Liver (tissue), 9 donors: Measurements from ENCODE around the gene AGPAT4. TPM values are rescaled to one million over a fixed set of nuclear protein-coding genes. Genes with fewer than 3 reads are reported as not detected.

ENCODE experiments used
- DNase-seq: peaks from one replicate; pipeline ENCODE4 v3.0.0-alpha.2; 2017; ENCODE audit warnings: low spot score
- H3K27ac ChIP-seq, 2 donors: one replicate each; pipeline ENCODE4 v1.7.0; 2013; ENCODE audit warnings: inconsistent platforms in 2 of 2, low read length in 2 of 2, control low read depth in 1 of 2, low read depth in 1 of 2, mild to moderate bottlenecking in 1 of 2
- H3K27me3 ChIP-seq, 4 donors: one replicate each; pipeline versions ENCODE4 v1.6.1 to v1.7.0; 2013; ENCODE audit warnings: low read length in 3 of 4, inconsistent platforms in 1 of 4, mild to moderate bottlenecking in 1 of 4, moderate library complexity in 1 of 4; ENCODE audit not compliant: control insufficient read depth in 4 of 4, insufficient read depth in 4 of 4
- H3K36me3 ChIP-seq, 4 donors: one replicate each; pipeline versions ENCODE4 v1.6.1 to v1.7.0; 2013; ENCODE audit warnings: low read length in 3 of 4, mild to moderate bottlenecking in 3 of 4, low read depth in 1 of 4, moderate library complexity in 1 of 4; ENCODE audit not compliant: control insufficient read depth in 4 of 4, insufficient read depth in 3 of 4
- H3K4me1 ChIP-seq, 4 donors: one replicate each; pipeline versions ENCODE4 v1.6.1 to v1.7.0; 2013; ENCODE audit warnings: low read length in 3 of 4, mild to moderate bottlenecking in 3 of 4, moderate library complexity in 1 of 4; ENCODE audit not compliant: control insufficient read depth in 4 of 4, insufficient read depth in 4 of 4
- H3K4me3 ChIP-seq, 3 donors: one replicate each; pipeline versions ENCODE4 v1.6.1 to v1.7.0; 2013; ENCODE audit warnings: low read length in 3 of 3, control low read depth in 1 of 3, low read depth in 1 of 3, mild to moderate bottlenecking in 1 of 3
- H3K9ac ChIP-seq, 2 donors: one replicate each; pipeline ENCODE4 v1.7.0; 2013; ENCODE audit warnings: low read length in 2 of 2, mild to moderate bottlenecking in 2 of 2, moderate library complexity in 2 of 2, control low read depth in 1 of 2, low read depth in 1 of 2
- H3K9me3 ChIP-seq, 4 donors: one replicate each; pipeline versions ENCODE4 v1.6.1 to v1.7.0; 2013; ENCODE audit warnings: low read length in 3 of 4; ENCODE audit not compliant: control insufficient read depth in 4 of 4
- EGR1 ChIP-seq, 2 donors: IDR thresholded peaks; 2 replicates each; pipeline ENCODE4 v1.6.1; 2016 to 2018; ENCODE audit warnings: antibody characterized with exemption in 2 of 2, low read depth in 2 of 2
- FOXA1 ChIP-seq: IDR thresholded peaks from 2 replicates; pipeline ENCODE4 v1.6.1; 2016; ENCODE audit warnings: antibody characterized with exemption
- FOXA2 ChIP-seq: IDR thresholded peaks from 2 replicates; pipeline ENCODE4 v1.6.1; 2016; ENCODE audit warnings: antibody characterized with exemption
- GABPA ChIP-seq, 2 donors: IDR thresholded peaks in 1 of 2; conservative IDR thresholded peaks in 1 of 2; 2 replicates each; pipeline ENCODE4 v1.6.1; 2016; ENCODE audit warnings: antibody characterized with exemption in 2 of 2, mild to moderate bottlenecking in 1 of 2, moderate library complexity in 1 of 2
- HNF4A ChIP-seq, 2 donors: conservative IDR thresholded peaks; 2 replicates each; pipeline ENCODE4 v1.6.1; 2016; ENCODE audit warnings: antibody characterized with exemption in 2 of 2, mild to moderate bottlenecking in 2 of 2
- HNF4G ChIP-seq: IDR thresholded peaks from 2 replicates; pipeline ENCODE4 v1.6.1; 2016; ENCODE audit warnings: antibody characterized with exemption
- JUND ChIP-seq, 2 donors: IDR thresholded peaks; 2 replicates each; pipeline ENCODE4 v1.6.1; 2016; ENCODE audit warnings: antibody characterized with exemption in 2 of 2
- NR2F2 ChIP-seq: IDR thresholded peaks from 2 replicates; pipeline ENCODE4 v1.6.1; 2016; ENCODE audit warnings: antibody characterized with exemption
- RAD21 ChIP-seq, 2 donors: IDR thresholded peaks; 2 replicates each; pipeline ENCODE4 v1.6.1; 2016; ENCODE audit warnings: antibody characterized with exemption in 2 of 2, mild to moderate bottlenecking in 2 of 2
- RXRA ChIP-seq, 2 donors: IDR thresholded peaks; 2 replicates each; pipeline ENCODE4 v1.6.1; 2017 to 2018; ENCODE audit warnings: antibody characterized with exemption in 2 of 2, mild to moderate bottlenecking in 1 of 2
- SP1 ChIP-seq: IDR thresholded peaks from 2 replicates; pipeline ENCODE4 v1.6.1; 2018; ENCODE audit warnings: antibody characterized with exemption, mild to moderate bottlenecking
- TAF1 ChIP-seq: conservative IDR thresholded peaks from 2 replicates; pipeline ENCODE4 v1.6.1; 2016; ENCODE audit warnings: antibody characterized with exemption, mild to moderate bottlenecking
- YY1 ChIP-seq: IDR thresholded peaks from 2 replicates; pipeline ENCODE4 v1.6.1; 2016; ENCODE audit warnings: antibody characterized with exemption, mild to moderate bottlenecking
- WGBS: extraction: QIAGEN DNeasy Blood & Tissue Kit; methylation state at CpG from one replicate; pipeline ENCODE4 v1.1.7; 2013; 5-methylcytosine and 5-hydroxymethylcytosine counted together
- polyA plus RNA-seq, 2 donors: library from polyadenylated mRNA; stranded (reverse) in 1 of 2; unstranded in 1 of 2; fragments of 200-250 nt in 1 of 2; fragments of >200 nt in 1 of 2; fragmentation: Nextera tagmentation in 1 of 2; extraction: Ambion mirVana in 1 of 2; gene quantifications; one replicate each; pipeline versions ENCODE4 v1.2.1 to v1.2.3, GENCODE V29; 2013 to 2015
- total RNA-seq, 2 donors: library from RNA; depleted of rRNA; stranded (reverse); fragments of >200 nt; gene quantifications; one replicate each; pipeline ENCODE4 v1.2.3, GENCODE V29; 2014
- TF ChIP-seq, protein P1 (sequence below): IDR thresholded peaks from 2 replicates; pipeline ENCODE4 v1.6.1; 2016; ENCODE audit warnings: antibody characterized with exemption
- TF ChIP-seq, protein P2 (sequence below): IDR thresholded peaks from 2 replicates; pipeline ENCODE4 v1.6.1; 2016; ENCODE audit warnings: antibody characterized with exemption, mild to moderate bottlenecking
- TF ChIP-seq, protein P3 (sequence below): IDR thresholded peaks from 2 replicates; pipeline ENCODE4 v1.6.1; 2016; ENCODE audit warnings: antibody characterized with exemption
- TF ChIP-seq, protein P4 (sequence below): IDR thresholded peaks from 2 replicates; pipeline ENCODE4 v1.6.1; 2016; ENCODE audit warnings: antibody characterized with exemption
- donor health status: healthy.
- donor health status: healthy.
- donor health status: healthy.
- donor health status: healthy.
- donor health status: healthy.

The AGPAT4 gene
- total and polyA plus RNA-seq, 4 donors = 0.44 to 17.5 (median 0.69) TPM

DNA sequence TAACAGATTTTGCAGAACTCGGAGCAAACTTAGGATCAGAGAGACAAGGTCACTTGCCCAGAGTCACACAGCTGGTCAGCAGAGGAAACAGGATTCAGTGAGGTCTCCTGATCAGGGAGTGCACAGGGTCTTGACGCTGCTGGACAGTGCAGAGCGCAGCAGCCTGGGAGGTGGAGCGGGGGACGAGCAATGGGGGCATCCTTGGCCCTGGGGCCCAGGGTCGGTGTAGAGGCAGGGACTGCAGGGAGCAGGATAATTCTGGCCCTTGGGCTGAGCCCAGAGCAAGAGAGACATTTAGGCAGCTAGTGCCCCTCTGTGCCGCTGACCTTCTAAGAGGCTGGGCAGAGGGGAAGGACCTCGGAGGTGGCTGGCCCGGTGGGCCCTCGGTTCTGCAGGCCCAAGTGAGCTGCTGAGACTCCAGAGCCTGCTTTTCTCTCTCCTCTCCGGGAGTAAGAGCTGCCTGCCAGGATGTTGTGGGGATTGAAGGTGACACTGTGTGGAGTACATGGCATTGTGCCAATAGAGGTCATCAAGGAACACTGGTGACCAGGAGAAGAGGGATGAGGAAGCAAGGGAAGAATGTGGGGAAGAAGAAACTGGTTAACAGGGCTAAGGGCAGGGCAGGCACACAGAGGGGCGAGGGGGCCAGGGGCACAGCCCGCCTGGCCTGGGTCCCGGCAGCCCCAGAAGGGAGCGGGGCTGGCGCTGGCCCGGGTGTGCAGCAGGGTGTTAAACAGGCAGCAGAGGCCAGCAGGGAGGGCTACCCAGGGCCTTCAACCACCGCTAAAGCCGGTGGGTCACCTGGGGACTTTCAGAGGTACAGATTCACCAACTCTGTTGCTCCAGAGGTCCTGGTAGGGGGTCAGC is 122.0 kb downstream of the AGPAT4 start:
- no peak for DNase-seq
- H3K4me3 ChIP-seq = no peak overlapping the region

DNA sequence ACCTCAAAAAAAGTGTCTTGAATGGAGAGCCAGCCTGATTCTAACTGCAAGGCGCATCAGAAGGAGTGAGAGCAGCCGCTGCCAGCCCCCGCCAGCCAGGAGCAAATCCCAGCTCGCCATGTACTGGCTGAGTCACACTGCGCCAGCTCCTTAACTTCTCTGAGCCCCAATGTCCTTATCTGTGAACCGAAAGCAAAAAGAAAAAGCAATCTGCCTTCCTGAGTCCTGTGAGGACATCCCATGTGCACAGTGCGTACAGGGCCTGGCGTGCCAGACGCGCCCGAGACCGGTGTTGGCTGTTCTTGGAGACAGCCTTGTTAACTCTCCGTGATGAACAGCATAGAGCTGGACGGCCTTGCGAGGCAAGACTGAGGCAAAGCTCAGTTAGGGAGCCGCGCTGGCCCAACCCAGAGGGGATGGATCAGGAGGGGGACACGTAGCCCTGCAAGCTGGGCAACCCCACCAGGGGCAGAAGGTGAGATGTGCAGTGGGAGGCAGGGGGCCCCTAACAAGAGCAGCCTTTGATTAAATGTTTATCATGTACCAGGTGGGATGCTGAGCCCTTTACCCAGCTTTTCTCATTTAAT is 122.7 kb downstream of the AGPAT4 start:
- no peaks in the 10 kb centered on the region for H3K4me1 ChIP-seq
- no peaks in the 10 kb centered on the region for H3K36me3 ChIP-seq
- WGBS = 96% methylated on average over 18 of the region's 18 CpGs
- no peak for DNase-seq
- no peaks in the 10 kb centered on the region for H3K27me3 ChIP-seq
- H3K9ac ChIP-seq = no peak overlapping the region
- TF ChIP-seq, protein P1, sequence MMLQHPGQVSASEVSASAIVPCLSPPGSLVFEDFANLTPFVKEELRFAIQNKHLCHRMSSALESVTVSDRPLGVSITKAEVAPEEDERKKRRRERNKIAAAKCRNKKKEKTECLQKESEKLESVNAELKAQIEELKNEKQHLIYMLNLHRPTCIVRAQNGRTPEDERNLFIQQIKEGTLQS = no peak
- TF ChIP-seq FOXA1 (no peak), HNF4A (conservative IDR thresholded peaks at IDR 0.05) (no peak), HNF4G (no peak)
- no peak overlapping the region for H3K27ac ChIP-seq
- H3K9me3 ChIP-seq = no peaks in the 10 kb centered on the region
- no peak overlapping the region for H3K4me3 ChIP-seq

More for the DNA sequence above, 122.0 kb downstream of the AGPAT4 start:
- no peaks in the 10 kb centered on the region for H3K9me3 ChIP-seq
- H3K9ac ChIP-seq = no peak overlapping the region
- H3K27ac ChIP-seq = no peak overlapping the region
- no peaks in the 10 kb centered on the region for H3K4me1 ChIP-seq
- H3K36me3 ChIP-seq = no peaks in the 10 kb centered on the region
- H3K27me3 ChIP-seq = no peaks in the 10 kb centered on the region
- 93% methylated on average over 19 of the region's 19 CpGs for WGBS
- TF ChIP-seq YY1 = no peak
- no peak for TF ChIP-seq NR2F2
- TF ChIP-seq, protein P1 = no peak
- TF ChIP-seq SP1 = no peak
- TF ChIP-seq RXRA (IDR thresholded peaks at IDR 0.05) = no peak
- TF ChIP-seq FOXA1 = no peak
- TF ChIP-seq, protein P2, sequence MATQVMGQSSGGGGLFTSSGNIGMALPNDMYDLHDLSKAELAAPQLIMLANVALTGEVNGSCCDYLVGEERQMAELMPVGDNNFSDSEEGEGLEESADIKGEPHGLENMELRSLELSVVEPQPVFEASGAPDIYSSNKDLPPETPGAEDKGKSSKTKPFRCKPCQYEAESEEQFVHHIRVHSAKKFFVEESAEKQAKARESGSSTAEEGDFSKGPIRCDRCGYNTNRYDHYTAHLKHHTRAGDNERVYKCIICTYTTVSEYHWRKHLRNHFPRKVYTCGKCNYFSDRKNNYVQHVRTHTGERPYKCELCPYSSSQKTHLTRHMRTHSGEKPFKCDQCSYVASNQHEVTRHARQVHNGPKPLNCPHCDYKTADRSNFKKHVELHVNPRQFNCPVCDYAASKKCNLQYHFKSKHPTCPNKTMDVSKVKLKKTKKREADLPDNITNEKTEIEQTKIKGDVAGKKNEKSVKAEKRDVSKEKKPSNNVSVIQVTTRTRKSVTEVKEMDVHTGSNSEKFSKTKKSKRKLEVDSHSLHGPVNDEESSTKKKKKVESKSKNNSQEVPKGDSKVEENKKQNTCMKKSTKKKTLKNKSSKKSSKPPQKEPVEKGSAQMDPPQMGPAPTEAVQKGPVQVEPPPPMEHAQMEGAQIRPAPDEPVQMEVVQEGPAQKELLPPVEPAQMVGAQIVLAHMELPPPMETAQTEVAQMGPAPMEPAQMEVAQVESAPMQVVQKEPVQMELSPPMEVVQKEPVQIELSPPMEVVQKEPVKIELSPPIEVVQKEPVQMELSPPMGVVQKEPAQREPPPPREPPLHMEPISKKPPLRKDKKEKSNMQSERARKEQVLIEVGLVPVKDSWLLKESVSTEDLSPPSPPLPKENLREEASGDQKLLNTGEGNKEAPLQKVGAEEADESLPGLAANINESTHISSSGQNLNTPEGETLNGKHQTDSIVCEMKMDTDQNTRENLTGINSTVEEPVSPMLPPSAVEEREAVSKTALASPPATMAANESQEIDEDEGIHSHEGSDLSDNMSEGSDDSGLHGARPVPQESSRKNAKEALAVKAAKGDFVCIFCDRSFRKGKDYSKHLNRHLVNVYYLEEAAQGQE = no peak
- TF ChIP-seq JUND (IDR thresholded peaks at IDR 0.05) = no peak
- TF ChIP-seq TAF1 = no peak

DNA sequence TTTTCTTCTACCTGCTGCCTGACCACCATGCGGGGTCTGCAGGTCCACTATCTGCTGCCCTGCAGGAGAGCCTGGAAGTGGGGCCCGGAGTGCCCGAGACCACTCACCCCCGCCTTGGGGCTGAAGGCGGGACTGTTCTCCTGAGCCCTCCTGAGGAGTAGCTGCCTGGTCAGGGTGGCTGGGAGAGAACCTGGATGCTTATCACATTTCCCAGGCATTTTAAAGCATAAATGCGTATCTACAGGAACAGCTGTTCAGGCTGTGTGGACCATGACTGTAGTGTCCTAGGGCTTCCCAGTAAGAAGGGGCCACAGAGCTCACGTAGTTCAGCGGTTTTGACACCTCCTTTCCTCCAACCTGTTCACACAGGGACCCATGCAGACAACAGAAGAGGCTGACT is 123.3 kb downstream of the AGPAT4 start:
- DNase-seq = no peak
- no peak overlapping the region for H3K9ac ChIP-seq
- H3K9me3 ChIP-seq = no peaks in the 10 kb centered on the region
- H3K4me3 ChIP-seq = no peak overlapping the region
- H3K4me1 ChIP-seq = no peaks in the 10 kb centered on the region
- H3K27me3 ChIP-seq = no peaks in the 10 kb centered on the region
- no peaks in the 10 kb centered on the region for H3K36me3 ChIP-seq
- no peak overlapping the region for H3K27ac ChIP-seq
- 94% methylated on average over 8 of the region's 8 CpGs for WGBS
- TF ChIP-seq NR2F2 = no peak
- TF ChIP-seq YY1 = no peak
- TF ChIP-seq SP1 = no peak
- TF ChIP-seq GABPA (IDR thresholded peaks at IDR 0.05 in 1 of 2, conservative IDR thresholded peaks at IDR 0.05 in 1 of 2) = no peak
- TF ChIP-seq RAD21 (IDR thresholded peaks at IDR 0.05) = no peak
- TF ChIP-seq JUND (IDR thresholded peaks at IDR 0.05) = no peak
- no peak for TF ChIP-seq HNF4G
- TF ChIP-seq FOXA2 = no peak
- TF ChIP-seq, protein P3, sequence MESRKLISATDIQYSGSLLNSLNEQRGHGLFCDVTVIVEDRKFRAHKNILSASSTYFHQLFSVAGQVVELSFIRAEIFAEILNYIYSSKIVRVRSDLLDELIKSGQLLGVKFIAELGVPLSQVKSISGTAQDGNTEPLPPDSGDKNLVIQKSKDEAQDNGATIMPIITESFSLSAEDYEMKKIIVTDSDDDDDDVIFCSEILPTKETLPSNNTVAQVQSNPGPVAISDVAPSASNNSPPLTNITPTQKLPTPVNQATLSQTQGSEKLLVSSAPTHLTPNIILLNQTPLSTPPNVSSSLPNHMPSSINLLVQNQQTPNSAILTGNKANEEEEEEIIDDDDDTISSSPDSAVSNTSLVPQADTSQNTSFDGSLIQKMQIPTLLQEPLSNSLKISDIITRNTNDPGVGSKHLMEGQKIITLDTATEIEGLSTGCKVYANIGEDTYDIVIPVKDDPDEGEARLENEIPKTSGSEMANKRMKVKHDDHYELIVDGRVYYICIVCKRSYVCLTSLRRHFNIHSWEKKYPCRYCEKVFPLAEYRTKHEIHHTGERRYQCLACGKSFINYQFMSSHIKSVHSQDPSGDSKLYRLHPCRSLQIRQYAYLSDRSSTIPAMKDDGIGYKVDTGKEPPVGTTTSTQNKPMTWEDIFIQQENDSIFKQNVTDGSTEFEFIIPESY = no peak
- TF ChIP-seq, protein P1 = no peak
- no peak for TF ChIP-seq EGR1 (IDR thresholded peaks at IDR 0.05; ENCODE audit: low read depth in 2 of 2)
- no peak for TF ChIP-seq FOXA1
- TF ChIP-seq, protein P4, sequence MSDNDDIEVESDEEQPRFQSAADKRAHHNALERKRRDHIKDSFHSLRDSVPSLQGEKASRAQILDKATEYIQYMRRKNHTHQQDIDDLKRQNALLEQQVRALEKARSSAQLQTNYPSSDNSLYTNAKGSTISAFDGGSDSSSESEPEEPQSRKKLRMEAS = no peak
- no peak for TF ChIP-seq RXRA (IDR thresholded peaks at IDR 0.05)
- no peak for TF ChIP-seq TAF1
